HepG2 (cell line): ENCODE results near the gene DNLZ. TPM values are rescaled to one million over a fixed set of nuclear protein-coding genes. Genes with fewer than 3 reads are reported as not detected.

Source experiments
- ATAC-seq: fragments of 200-7000 bp; cut with Tn5 transposase; 3 replicates; pipeline ENCODE4 v1.9.1; 2020; ENCODE audit warnings: mild to moderate bottlenecking, moderate library complexity
- BruUV-seq: library from RNA; stranded (reverse); fragments of 400-500 nt; replicated peaks from 2 replicates; lab custom pipeline; 2021; lab: Mats Ljungman, UMichigan
- CTCF ChIA-PET: fragments of 300-600 bp; formaldehyde crosslinking; extraction: SDS; loops from one replicate; lab custom pipeline; 2021; ENCODE audit warnings: low total read pairs, inconsistent platforms, low intra/inter-chr PET ratio; lab: Yijun Ruan, JAX
- POLR2A ChIA-PET: fragments of 350-600 bp; sonication (Branson Sonifier 250); formaldehyde crosslinking; loops from one replicate; lab custom pipeline; 2020; ENCODE audit warnings: antibody characterized with exemption, inconsistent platforms; lab: Yijun Ruan, JAX
- DNase-seq: peaks from one replicate; pipeline ENCODE4 v3.0.0-alpha.2; 2015; ENCODE audit warnings: low spot score
- FAIRE-seq: peaks from 3 replicates; lab custom pipeline; 2011; peaks lifted over from hg19 to GRCh38; lab: Jason Lieb, UNC
- H2AFZ ChIP-seq: one replicate; pipeline ENCODE4 v1.6.1; 2011; ENCODE audit warnings: low read length, inconsistent platforms
- H3K27ac ChIP-seq: fragments of 300-600 bp; 3 replicates; pipeline ENCODE4 v1.8.0; 2011; ENCODE audit warnings: mixed run types, mild to moderate bottlenecking, mixed read lengths, low read length, inconsistent platforms; ENCODE audit not compliant: insufficient read depth; ENCODE audit errors: extremely low read length
- H3K27me3 ChIP-seq, 2 experiments: fragments of 200-600 bp in 1 of 2; 2 replicates in 1 of 2; 3 replicates in 1 of 2; pipeline versions ENCODE4 v1.6.0 to v1.8.0; 2011; ENCODE audit warnings: low read length in 2 of 2, mild to moderate bottlenecking in 2 of 2, moderate library complexity in 2 of 2, inconsistent platforms in 1 of 2; ENCODE audit not compliant: insufficient read depth in 2 of 2, control insufficient read depth in 1 of 2
- H3K36me3 ChIP-seq, 2 experiments: fragments of 200-600 bp in 1 of 2; replicated peaks in 1 of 2; 2 replicates in 1 of 2; 3 replicates in 1 of 2; pipeline versions ENCODE4 v1.5.1 to v1.8.0; 2011; ENCODE audit warnings: low read length in 2 of 2, inconsistent platforms in 1 of 2; ENCODE audit not compliant: insufficient read depth in 2 of 2, control insufficient read depth in 1 of 2
- H3K4me1 ChIP-seq: 2 replicates; pipeline ENCODE4 v1.5.1; 2012; ENCODE audit warnings: low read length, inconsistent platforms; ENCODE audit not compliant: insufficient read depth
- H3K4me2 ChIP-seq: 2 replicates; pipeline ENCODE4 v1.6.0; 2011; ENCODE audit warnings: low read depth, low read length, inconsistent platforms
- H3K4me3 ChIP-seq, 3 experiments: fragments of 200-600 bp in 1 of 3; sonication (generic), shearing (Covaris generic) in 1 of 3; replicated peaks in 1 of 3; 2 replicates each; pipeline ENCODE4 v1.5.1; 2011 to 2016; ENCODE audit warnings: low read length in 3 of 3, inconsistent platforms in 2 of 3, low read depth in 2 of 3, mild to moderate bottlenecking in 2 of 3, control low read depth in 1 of 3, mixed read lengths in 1 of 3; ENCODE audit not compliant: insufficient read depth in 1 of 3
- H3K79me2 ChIP-seq: one replicate; pipeline ENCODE4 v1.6.1; 2011; ENCODE audit warnings: low read length, inconsistent platforms; ENCODE audit not compliant: insufficient read depth
- H3K9ac ChIP-seq: 2 replicates; pipeline ENCODE4 v1.6.0; 2011; ENCODE audit warnings: mild to moderate bottlenecking, low read depth, low read length, inconsistent platforms; ENCODE audit not compliant: insufficient read depth
- H3K9me3 ChIP-seq: 2 replicates; pipeline ENCODE4 v1.5.1; 2012; ENCODE audit warnings: mild to moderate bottlenecking, low read length
- H4K20me1 ChIP-seq: 2 replicates; pipeline ENCODE4 v1.6.0; 2011; ENCODE audit warnings: inconsistent platforms, mild to moderate bottlenecking, low read length, moderate library complexity; ENCODE audit not compliant: insufficient read depth
- AGO2 ChIP-seq: fragments of 200-400 bp; formaldehyde crosslinking; optimal IDR thresholded peaks from 2 replicates; pipeline ENCODE3; 2017; ENCODE audit warnings: mild to moderate bottlenecking, low read depth, low read length, moderate library complexity
- MATR3 ChIP-seq: sonication (generic); formaldehyde crosslinking; IDR thresholded peaks from 2 replicates; pipeline ENCODE4 v1.4.0; 2020; ENCODE audit warnings: missing genetic modification reagents
- MIXL1 ChIP-seq: IDR thresholded peaks from 2 replicates; pipeline ENCODE4 v1.6.1; 2016
- ZNF614 ChIP-seq: IDR thresholded peaks from 2 replicates; pipeline ENCODE4 v1.6.1; 2018; ENCODE audit warnings: missing biosample characterization, missing genetic modification reagents, inconsistent platforms, borderline replicate concordance
- ZNF784 ChIP-seq: sonication (generic); formaldehyde crosslinking; IDR thresholded peaks from 2 replicates; pipeline ENCODE4 v1.5.1; 2020; ENCODE audit warnings: missing genetic modification reagents, mild to moderate bottlenecking, borderline replicate concordance
- WGBS: methylation state at CpG from one replicate; pipeline ENCODE4 v1.1.6; 2017; ENCODE audit warnings: low lambda C conversion rate; 5-methylcytosine and 5-hydroxymethylcytosine counted together
- in situ Hi-C: cut with HindIII; loops from 2 replicates; pipeline ENCODE4 v1.10.0; 2017; ENCODE audit warnings: low pct_unique_long_range_greater_than_20kb; ENCODE audit not compliant: extremely low pct_ligation_motif_present
- intact Hi-C: fragments of 100-400 bp; cut with micrococcal nuclease; formaldehyde crosslinking; loops from one replicate; pipeline ENCODE4 v1.10.0; 2022; ENCODE audit not compliant: unreplicated experiment
- polyA plus RNA-seq, 8 experiments: library from polyadenylated mRNA; depleted of rRNA in 3 of 8; stranded (reverse) in 7 of 8; unstranded in 1 of 8; fragments of >200 nt; fragmentation: Illumina TruSeq in 4 of 8; extraction: Trizol in 4 of 8; gene quantifications; 2 replicates each; pipeline versions ENCODE4 v1.2.1 to v1.2.3, GENCODE V29; 2011 to 2016; ENCODE audit warnings: low read depth in 4 of 8, missing spikeins in 1 of 8, mixed read lengths in 1 of 8; ENCODE audit not compliant: insufficient read depth in 1 of 8
- total RNA-seq, 5 experiments: library from RNA; depleted of rRNA; stranded (reverse); fragments of >200 nt; fragmentation: Illumina TruSeq; extraction: Trizol; gene quantifications; 2 replicates each; pipeline ENCODE4 v1.2.3, GENCODE V29; 2016; ENCODE audit warnings: low read depth in 1 of 5
- TF ChIP-seq, protein P1 (sequence below): sonication (generic); formaldehyde crosslinking; IDR thresholded peaks from 2 replicates; pipeline ENCODE4 v1.4.0; 2020; ENCODE audit warnings: missing genetic modification reagents

Gene DNLZ
- total and polyA plus RNA-seq, 2 of the 13 experiments (the other 11 are each of a cell fraction or from before 2014, with no cell fraction given) = 3.4 to 8.0 TPM

DNA sequence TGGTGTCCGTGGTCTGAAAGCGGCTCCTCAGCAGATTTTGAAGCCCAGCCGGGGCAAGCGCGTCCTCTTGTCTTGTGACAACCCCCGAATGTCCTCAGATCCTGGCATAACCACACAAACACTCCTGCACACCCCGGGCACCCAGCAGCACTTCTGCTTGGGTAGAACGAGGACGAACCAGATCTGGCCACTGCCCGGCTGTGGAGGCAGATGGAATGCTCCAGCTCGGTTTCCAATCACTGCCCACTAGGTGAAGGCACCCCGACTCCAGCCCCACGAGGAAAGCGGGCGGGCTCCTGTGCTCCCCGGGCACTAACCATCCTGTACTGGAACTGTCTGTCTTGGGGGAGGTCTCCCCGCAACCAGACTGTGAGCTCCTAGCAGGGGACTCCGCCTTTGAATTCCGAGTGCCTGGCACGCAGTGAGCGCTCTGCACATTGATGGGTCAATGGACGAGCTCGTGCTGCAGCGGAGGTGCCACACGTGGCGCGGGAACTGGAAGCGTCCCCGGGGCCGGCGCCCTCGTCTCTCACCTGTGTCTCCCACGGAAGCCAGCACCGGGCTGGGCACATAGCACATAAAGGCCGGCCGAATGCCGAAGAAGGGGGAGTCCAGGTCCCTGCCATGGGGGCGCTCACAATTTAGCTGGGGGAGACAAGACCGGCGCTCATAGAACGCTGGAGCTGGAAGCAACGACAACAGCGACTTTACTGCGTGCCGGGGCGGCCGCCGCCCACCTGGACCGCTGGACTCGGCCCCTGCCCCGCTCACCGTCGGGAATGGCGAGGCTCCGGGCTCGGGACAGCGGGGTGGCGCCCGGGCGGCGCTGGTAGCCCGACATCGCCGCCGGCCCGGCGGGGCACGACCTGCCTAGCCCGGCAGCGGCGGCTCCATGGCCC lies 46.3 kb upstream of the DNLZ start (continued):
- TF ChIP-seq MATR3 (CRISPR knock-in tag) (no peak), MIXL1 (CRISPR knock-in tag) (no peak), ZNF784 (CRISPR knock-in tag) (no peak), ZNF614 (CRISPR knock-in tag) (no peak)

GRCh38 chr9:136407911-136408310 lies 44.4 kb upstream of the DNLZ start:
- ChIA-PET POLR2A (no interaction called here), CTCF (no interaction called here)
- ATAC-seq (no peak), FAIRE-seq (no peak), DNase-seq (no peak)
- no peaks in the 10 kb centered on the region; a peak in 1 of 5 replicates for H3K27me3 ChIP-seq
- no peak overlapping the region for H3K4me2 ChIP-seq
- 93% methylated on average over 7 of the region's 7 CpGs for WGBS
- H3K4me3 ChIP-seq = no peak overlapping the region
- H3K9ac ChIP-seq = no peak overlapping the region
- TF ChIP-seq, protein P1, sequence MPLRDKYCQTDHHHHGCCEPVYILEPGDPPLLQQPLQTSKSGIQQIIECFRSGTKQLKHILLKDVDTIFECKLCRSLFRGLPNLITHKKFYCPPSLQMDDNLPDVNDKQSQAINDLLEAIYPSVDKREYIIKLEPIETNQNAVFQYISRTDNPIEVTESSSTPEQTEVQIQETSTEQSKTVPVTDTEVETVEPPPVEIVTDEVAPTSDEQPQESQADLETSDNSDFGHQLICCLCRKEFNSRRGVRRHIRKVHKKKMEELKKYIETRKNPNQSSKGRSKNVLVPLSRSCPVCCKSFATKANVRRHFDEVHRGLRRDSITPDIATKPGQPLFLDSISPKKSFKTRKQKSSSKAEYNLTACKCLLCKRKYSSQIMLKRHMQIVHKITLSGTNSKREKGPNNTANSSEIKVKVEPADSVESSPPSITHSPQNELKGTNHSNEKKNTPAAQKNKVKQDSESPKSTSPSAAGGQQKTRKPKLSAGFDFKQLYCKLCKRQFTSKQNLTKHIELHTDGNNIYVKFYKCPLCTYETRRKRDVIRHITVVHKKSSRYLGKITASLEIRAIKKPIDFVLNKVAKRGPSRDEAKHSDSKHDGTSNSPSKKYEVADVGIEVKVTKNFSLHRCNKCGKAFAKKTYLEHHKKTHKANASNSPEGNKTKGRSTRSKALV (CRISPR knock-in tag) = no peak
- peak; percentile 25 for TF ChIP-seq AGO2
- peaks cover 34% of the 10 kb centered on the region for H3K4me1 ChIP-seq
- peaks cover 13 to 42% of the 10 kb centered on the region in 2 experiments for H3K36me3 ChIP-seq
- no TSS peak for BruUV-seq
- no peak overlapping the region for H2AFZ ChIP-seq
- no peaks in the 10 kb centered on the region for H3K9me3 ChIP-seq
- H3K27ac ChIP-seq = no peak overlapping the region
- in situ Hi-C loops (no loop called here), intact Hi-C loops (no loop called here)
- H4K20me1 ChIP-seq = peaks cover 8% of the 10 kb centered on the region
- H3K79me2 ChIP-seq = peaks cover 40% of the 10 kb centered on the region
